A549 (cell line): ENCODE data around the gene PLOD3. TPM values are rescaled to one million over a fixed set of nuclear protein-coding genes. Genes with fewer than 3 reads are reported as not detected.

ENCODE experiments used
- ATAC-seq, 2 experiments: fragments of 200-7000 bp in 1 of 2; fragments of >200 bp in 1 of 2; cut with Nextera tagmentation in 1 of 2; cut with Tn5 transposase in 1 of 2; 3 replicates each; pipeline versions ENCODE4 v1.8.0 to v1.9.1; 2018 to 2020; ENCODE audit warnings: mild to moderate bottlenecking in 1 of 2, moderate library complexity in 1 of 2
- CTCF ChIA-PET: fragments of 300-600 bp; sonication (Branson Sonifier 250); formaldehyde crosslinking; extraction: SDS; loops from one replicate; lab custom pipeline; 2021; ENCODE audit warnings: antibody characterized with exemption, inconsistent platforms; lab: Yijun Ruan, JAX
- POLR2A ChIA-PET: fragments of 350-600 bp; formaldehyde crosslinking; extraction: SDS; loops from one replicate; lab custom pipeline; 2021; ENCODE audit warnings: antibody characterized with exemption, inconsistent platforms; lab: Yijun Ruan, JAX
- DNase-seq, 2 experiments: peaks; one replicate each; pipeline versions ENCODE4 v3.0.0 to v3.0.0-alpha.2; 2011 to 2016; ENCODE audit warnings: low read depth in 1 of 2, low spot score in 1 of 2
- FAIRE-seq: peaks from 2 replicates; lab custom pipeline; 2011; peaks lifted over from hg19 to GRCh38; lab: Jason Lieb, UNC
- H3K27ac ChIP-seq, 2 experiments: fragments of >200 bp; sonication (Bioruptor Twin); formaldehyde crosslinking; 3 replicates each; pipeline ENCODE4 v1.5.1; 2016 to 2017
- H3K4me1 ChIP-seq: fragments of >200 bp; sonication (Bioruptor Twin); formaldehyde crosslinking; 3 replicates; pipeline ENCODE4 v1.6.1; 2016
- H3K4me2 ChIP-seq: fragments of >200 bp; sonication (Bioruptor Twin); formaldehyde crosslinking; 3 replicates; pipeline ENCODE4 v1.6.1; 2016
- H3K4me3 ChIP-seq: fragments of >200 bp; sonication (Bioruptor Twin); formaldehyde crosslinking; 3 replicates; pipeline ENCODE4 v1.5.1; 2016
- H3K9me3 ChIP-seq: fragments of >200 bp; sonication (Bioruptor Twin); formaldehyde crosslinking; 3 replicates; pipeline ENCODE4 v1.6.1; 2016
- BHLHE40 ChIP-seq: IDR thresholded peaks from 2 replicates; pipeline ENCODE4 v1.6.1; 2012; ENCODE audit warnings: low read depth, low read length, inconsistent platforms
- CBX8 ChIP-seq: fragments of 200-600 bp; sonication (generic); IDR thresholded peaks from 2 replicates; pipeline ENCODE4 v1.6.1; 2016
- CEBPB ChIP-seq, 2 experiments: fragments of >200 bp in 1 of 2; sonication (Bioruptor Twin) in 1 of 2; formaldehyde crosslinking in 1 of 2; IDR thresholded peaks; 2 replicates each; pipeline ENCODE4 v1.6.1; 2012 to 2016
- CHD2 ChIP-seq: fragments of 150-350 bp; IDR thresholded peaks from 2 replicates; pipeline ENCODE4 v1.6.1; 2014; ENCODE audit warnings: low read length; ENCODE audit not compliant: partially characterized antibody
- CTCF ChIP-seq: fragments of >200 bp; sonication (Bioruptor Twin); formaldehyde crosslinking; IDR thresholded peaks from 3 replicates; pipeline ENCODE4 v1.5.1; 2016
- EHMT2 ChIP-seq: fragments of 200-600 bp; sonication (generic); IDR thresholded peaks from 2 replicates; pipeline ENCODE4 v1.6.1; 2016; ENCODE audit warnings: antibody characterized with exemption, low read depth, mild to moderate bottlenecking, moderate library complexity
- ELK1 ChIP-seq: fragments of 150-350 bp; IDR thresholded peaks from 2 replicates; pipeline ENCODE4 v1.6.1; 2014; ENCODE audit warnings: low read depth, mild to moderate bottlenecking, low read length
- ESRRA ChIP-seq: fragments of 150-350 bp; IDR thresholded peaks from 2 replicates; pipeline ENCODE4 v1.6.1; 2014; ENCODE audit warnings: mild to moderate bottlenecking, low read length, borderline replicate concordance
- FOSB ChIP-seq: fragments of 250-450 bp; sonication (Bioruptor Pico); IDR thresholded peaks from 2 replicates; pipeline ENCODE4 v1.5.0; 2020; ENCODE audit warnings: mild to moderate bottlenecking, moderate library complexity
- FOSL2 ChIP-seq, 2 experiments: fragments of 450-650 bp in 1 of 2; fragments of >200 bp in 1 of 2; sonication (Bioruptor Twin) in 1 of 2; formaldehyde crosslinking; IDR thresholded peaks; 2 replicates each; pipeline versions ENCODE4 v1.5.0 to v1.6.1; 2016 to 2020; ENCODE audit warnings: mild to moderate bottlenecking in 1 of 2, moderate library complexity in 1 of 2
- HMGXB4 ChIP-seq: fragments of 250-450 bp; sonication (Bioruptor Pico); IDR thresholded peaks from 2 replicates; pipeline ENCODE4 v1.5.0; 2021; ENCODE audit warnings: mild to moderate bottlenecking, moderate library complexity, borderline replicate concordance
- HOXB5 ChIP-seq: fragments of 250-450 bp; sonication (Bioruptor Pico); IDR thresholded peaks from 2 replicates; pipeline ENCODE4 v1.5.0; 2020; ENCODE audit warnings: mild to moderate bottlenecking, moderate library complexity
- JUN ChIP-seq, 2 experiments: fragments of >200 bp; sonication (Bioruptor Twin); formaldehyde crosslinking; IDR thresholded peaks; 2 replicates in 1 of 2; 3 replicates in 1 of 2; pipeline ENCODE4 v1.6.1; 2016 to 2017
- JUNB ChIP-seq: fragments of >200 bp; sonication (Bioruptor Twin); formaldehyde crosslinking; IDR thresholded peaks from 2 replicates; pipeline ENCODE4 v1.6.1; 2016
- MAFK ChIP-seq: fragments of 450-650 bp; IDR thresholded peaks from 2 replicates; pipeline ENCODE4 v1.6.1; 2014; ENCODE audit not compliant: partially characterized antibody
- MAX ChIP-seq: IDR thresholded peaks from 2 replicates; pipeline ENCODE4 v1.6.1; 2012
- PBX3 ChIP-seq: IDR thresholded peaks from 2 replicates; pipeline ENCODE4 v1.6.1; 2012
- POLR2AphosphoS2 ChIP-seq: conservative IDR thresholded peaks from 2 replicates; pipeline ENCODE4 v1.6.1; 2012; ENCODE audit warnings: low read length, improper control_type of control experiment, inconsistent platforms
- RCOR1 ChIP-seq: fragments of 150-350 bp; IDR thresholded peaks from 2 replicates; pipeline ENCODE4 v1.6.1; 2014; ENCODE audit warnings: antibody characterized with exemption, low read length, low read depth
- RFX5 ChIP-seq: fragments of 450-650 bp; IDR thresholded peaks from 2 replicates; pipeline ENCODE4 v1.7.1; 2014; ENCODE audit warnings: antibody characterized with exemption, mild to moderate bottlenecking, moderate library complexity
- SMC3 ChIP-seq: fragments of >200 bp; sonication (Bioruptor Twin); formaldehyde crosslinking; IDR thresholded peaks from 3 replicates; pipeline ENCODE4 v1.6.1; 2018; ENCODE audit warnings: inconsistent platforms
- SREBF2 ChIP-seq: fragments of 450-650 bp; IDR thresholded peaks from 2 replicates; pipeline ENCODE4 v1.6.1; 2014; ENCODE audit warnings: mild to moderate bottlenecking, moderate library complexity
- TFCP2L1 ChIP-seq: fragments of 250-450 bp; sonication (Bioruptor Pico); IDR thresholded peaks from 2 replicates; pipeline ENCODE4 v1.5.0; 2021; ENCODE audit warnings: mild to moderate bottlenecking
- ZNF302 ChIP-seq: fragments of 250-450 bp; sonication (Bioruptor Pico); IDR thresholded peaks from 2 replicates; pipeline ENCODE4 v1.9.0; 2021; ENCODE audit warnings: inconsistent platforms, mild to moderate bottlenecking, moderate library complexity
- WGBS: methylation state at CpG from one replicate; pipeline ENCODE4 v1.1.6; 2017; ENCODE audit errors: missing lambda C conversion rate; 5-methylcytosine and 5-hydroxymethylcytosine counted together
- polyA plus RNA-seq, 4 experiments: library from polyadenylated mRNA; depleted of rRNA in 3 of 4; stranded (reverse); fragments of >200 nt; fragmentation: RNase III in 1 of 4; extraction: RNeasy Plus Mini Kit Qiagen cat#74134 plus additional on column Dnase treatment in 1 of 4; gene quantifications; 2 replicates in 3 of 4; 3 replicates in 1 of 4; pipeline ENCODE4 v1.2.3, GENCODE V29; 2011 to 2017

PLOD3 gene
- polyA plus RNA-seq, 2 of the 4 experiments (the other 2 are of a cell fraction): 26.0 to 48.7 TPM

GRCh38 chr7:101169110-101169837, 48.1 kb downstream of the PLOD3 start:
- no peak for FAIRE-seq
- Histone ChIP-seq H3K4me3 (peak overlapping the region; percentile 36), H3K9me3 (no peaks in the 10 kb centered on the region), H3K4me2 (peak overlapping the region; percentile 98), H3K4me1 (peaks cover 89% of the 10 kb centered on the region), H3K27ac (peak overlapping the region in 1 of 2 experiments; percentile 53; a peak in 4 of 6 replicates)
- 4% methylated on average over 17 of the region's 18 CpGs for WGBS
- no peak for DNase-seq
- ATAC-seq: peak in 1 of 2 experiments; percentile 1; a peak in 3 of 6 replicates
- POLR2A ChIA-PET: interaction anchor here (0.5 to 0.6 kb wide), 3 partner anchors 43 to 172 kb away, joined by 3 to 4 read pairs (median 4); partner anchors contain the start of gene SERPINE1
- CTCF ChIA-PET: interaction anchor here (0.5 to 3.1 kb wide), 18 partner anchors 12 to 297 kb away, joined by 3 to 56 read pairs (median 6); partner anchors contain the start of gene AP1S1
- TF ChIP-seq CHD2 (no peak), JUNB (0 out of 2 replicates have a peak, but pooled peaks have one; percentile 8), RFX5 (no peak), EHMT2 (no peak), CBX8 (no peak)

- Histone ChIP-seq H3K9me3 (no peaks in the 10 kb centered on the region), H3K4me3 (peak overlapping the region; percentile 36; the same call in 1 of the 3 replicates), H3K4me2 (peak overlapping the region; percentile 98)
- ATAC-seq: no peak
- DNase-seq: no peak
- ChIA-PET POLR2A (interaction anchor here (0.5 to 0.6 kb wide), 3 partner anchors 42 to 173 kb away, joined by 3 to 4 read pairs (median 4); partner anchors contain the start of gene SERPINE1), CTCF (interaction anchor here (0.7 to 2.4 kb wide), 13 partner anchors 11 to 274 kb away, joined by 3 to 16 read pairs (median 4); partner anchors contain the start of genes AP1S1 and NAT16)
- WGBS: 0% methylated on average over 6 of the region's 6 CpGs
- no peak for FAIRE-seq
- no peak for TF ChIP-seq SREBF2
- TF ChIP-seq MAX: no peak
- TF ChIP-seq FOSL2 (IDR thresholded peaks at IDR 0.05): no peak
- peak; percentile 47 for TF ChIP-seq FOSL2 (CRISPR knock-in tag; IDR thresholded peaks at IDR 0.05)
- TF ChIP-seq HOXB5 (CRISPR knock-in tag): no peak
- TF ChIP-seq ESRRA: no peak
- TF ChIP-seq JUNB: 0 out of 2 replicates have a peak, but pooled peaks have one; percentile 18
- no peak for TF ChIP-seq BHLHE40
- TF ChIP-seq, all 56 proteins: peak for 2
- H3K4me1 ChIP-seq: peaks cover 93% of the 10 kb centered on the region
- H3K27ac ChIP-seq: peak overlapping the region in 1 of 2 experiments; percentile 53; a peak in 2 of 6 replicates
These were observed 48.9 kb downstream of the PLOD3 start for GRCh38 chr7:101168412-101169049.

- H3K9me3 ChIP-seq: no peaks in the 10 kb centered on the region
- peaks cover 86% of the 10 kb centered on the region for H3K4me1 ChIP-seq
- DNase-seq (no peak), FAIRE-seq (no peak), ATAC-seq (no peak)
- CTCF ChIA-PET: interaction anchor here (0.7 to 2.8 kb wide), 14 partner anchors 11 to 273 kb away, joined by 3 to 17 read pairs (median 4); partner anchors contain the start of genes AP1S1 and NAT16
- H3K27ac ChIP-seq: peak overlapping the region in 1 of 2 experiments; percentile 9; a peak in 1 of 6 replicates
- POLR2A ChIA-PET: no interaction called here
- no peak overlapping the region; the same call in 2 of the 3 replicates for H3K4me3 ChIP-seq
- H3K4me2 ChIP-seq: peak overlapping the region; percentile 98
- WGBS: 1% methylated on average over 12 of the region's 12 CpGs
- TF ChIP-seq FOSL2 (IDR thresholded peaks at IDR 0.05) (no peak), FOSL2 (CRISPR knock-in tag; IDR thresholded peaks at IDR 0.05) (no peak), ZNF302 (CRISPR knock-in tag) (no peak), HMGXB4 (CRISPR knock-in tag) (no peak), SMC3 (no peak), FOSB (CRISPR knock-in tag) (no peak), JUN (IDR thresholded peaks at IDR 0.05) (no peak), ELK1 (no peak), CEBPB (IDR thresholded peaks at IDR 0.05) (no peak), POLR2AphosphoS2 (no peak), MAFK (no peak), RCOR1 (no peak), RFX5 (no peak), CTCF (no peak), PBX3 (no peak), TFCP2L1 (no peak)
These were observed 49.6 kb downstream of the PLOD3 start for GRCh38 chr7:101167645-101168411.
